ENCODE results near the gene MAP3K21.

- TF ChIP-seq POLR2A (IDR thresholded peaks at IDR 0.05) (no peak), CTCF (IDR thresholded peaks at IDR 0.05) (no peak), POLR2AphosphoS5 (IDR thresholded peaks at IDR 0.05; ENCODE audit: insufficient read depth in 1 of 2, low read depth in 1 of 2) (no peak)
These were observed 5.6 kb downstream of the MAP3K21 start for GRCh38 chr1:233333086-233333485.
